Measurements from ENCODE around the gene NRF1. TPM values are rescaled to one million over a fixed set of nuclear protein-coding genes. Genes with fewer than 3 reads are reported as not detected.

The NRF1 gene
- total and polyA plus RNA-seq, 10 of the 15 experiments (the other 5 are each of a cell fraction or from before 2014, with no cell fraction given): 3.5 to 23.1 (median 13.5) TPM

- TF ChIP-seq CTCF (IDR thresholded peaks at IDR 0.05 in 2 of 3, conservative IDR thresholded peaks at IDR 0.05 in 1 of 3; ENCODE audit: control insufficient read depth in 2 of 3, extremely low read depth in 1 of 3, insufficient read depth in 1 of 3, low read depth in 3 of 3, low read length in 3 of 3) (no peak), SREBF1 (IDR thresholded peaks at IDR 0.05; ENCODE audit: low read length) (no peak), PAX5 (IDR thresholded peaks at IDR 0.05; ENCODE audit: borderline replicate concordance, low read depth, low read length) (no peak)
These were observed 102.0 kb downstream of the NRF1 start (continued) for GRCh38 chr7:129713544-129713943.

- Histone ChIP-seq H3K4me3 (no peak overlapping the region), H3K36me3 (ENCODE audit: control insufficient read depth in 2 of 2, insufficient read depth in 2 of 2, low read length in 1 of 2) (peaks cover 10 to 15% of the 10 kb centered on the region in 2 experiments), H3K4me1 (ENCODE audit: control insufficient read depth, insufficient read depth, low read length) (no peaks in the 10 kb centered on the region), H3K9ac (ENCODE audit: control insufficient read depth, insufficient read depth, low read length) (no peak overlapping the region), H3K27ac (ENCODE audit: control insufficient read depth, insufficient read depth) (no peak overlapping the region), H3K27me3 (replicated peaks in 1 of 2; ENCODE audit: control insufficient read depth in 2 of 2, insufficient read depth in 2 of 2, low read length in 1 of 2) (no peaks in the 10 kb centered on the region), H2AFZ (ENCODE audit: control insufficient read depth, low read depth, low read length) (no peak overlapping the region), H3K4me2 (ENCODE audit: control insufficient read depth, insufficient read depth) (no peak overlapping the region), H4K20me1 (ENCODE audit: control insufficient read depth, insufficient read depth) (no peaks in the 10 kb centered on the region), H3K9me3 (replicated peaks; ENCODE audit: control insufficient read depth, insufficient read depth, low read length) (no peaks in the 10 kb centered on the region), H3K79me2 (ENCODE audit: control insufficient read depth, insufficient read depth, low read length) (no peaks in the 10 kb centered on the region)
- RAD21 ChIA-PET (ENCODE audit: unreplicated experiment): no interaction called here
- FAIRE-seq (no peak), ATAC-seq (no peak), DNase-seq (ENCODE audit: low read depth, low spot score) (no peak)
- in situ Hi-C loops (cut with MboI): no loop called here
- SMC1A ChIA-PET (ENCODE audit: uncharacterized antibody, unreplicated experiment): no interaction called here
- POLR2A ChIA-PET: interaction anchor here (0.7 kb wide), 1 partner anchor 10 kb away, joined by 3 read pairs; no protein-coding TSS in a partner anchor
- intact Hi-C loops (cut with micrococcal nuclease; ENCODE audit: unreplicated experiment): no loop called here
- WGBS (ENCODE audit: insufficient coverage, insufficient replicate concordance, low lambda C conversion rate, missing lambda C conversion rate): 100% methylated on average over 1 of the region's 1 CpG
- no TSS peak for BruUV-seq (replicated peaks)
- TF ChIP-seq GABPA (IDR thresholded peaks at IDR 0.05; ENCODE audit: low read depth) (no peak), FOS (IDR thresholded peaks at IDR 0.05; ENCODE audit: borderline replicate concordance, extremely low read depth, insufficient read length) (no peak), EED (IDR thresholded peaks at IDR 0.05; ENCODE audit: low read depth) (no peak), CUX1 (IDR thresholded peaks at IDR 0.05; ENCODE audit: insufficient replicate concordance, low read depth, low read length) (no peak), TAF1 (IDR thresholded peaks at IDR 0.05; ENCODE audit: borderline replicate concordance, low read depth, low read length) (no peak)
- CTCF ChIA-PET: no interaction called here
These were observed 103.1 kb downstream of the NRF1 start for GRCh38 chr7:129714514-129715063.
